ENCODE results near the gene DNAJB4. TPM values are rescaled to one million over a fixed set of nuclear protein-coding genes. Genes with fewer than 3 reads are reported as not detected.

DNAJB4 gene
- total RNA-seq, 1 donor from 2014 or later, result 29.0 TPM

DNA sequence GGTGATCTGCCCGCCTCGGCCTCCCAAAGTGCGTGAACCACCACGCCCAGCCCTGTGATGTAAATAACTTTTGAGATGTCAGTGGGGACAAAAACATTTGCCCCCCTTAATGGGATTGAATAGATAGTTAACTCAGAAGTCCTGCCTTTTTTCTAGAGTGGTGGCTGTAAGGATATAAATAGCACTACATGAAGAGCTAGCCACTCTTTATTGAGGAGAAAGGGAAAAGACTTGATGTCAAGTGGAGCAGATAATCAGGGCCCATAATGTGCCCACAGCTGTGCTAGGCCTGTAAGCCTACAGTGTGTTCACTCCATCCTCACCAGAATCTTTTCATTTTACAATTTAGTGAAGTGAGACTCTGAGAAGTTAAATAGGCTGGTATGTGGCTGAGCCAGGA is 44.7 kb downstream of the DNAJB4 start:
- Histone ChIP-seq H3K27me3 (ENCODE audit: low read depth) (peaks cover 28% of the 10 kb centered on the region), H3K4me1 (peaks cover 13% of the 10 kb centered on the region), H3K4me3 (no peak overlapping the region), H3K27ac (no peak overlapping the region), H3K9me3 (no peaks in the 10 kb centered on the region), H3K36me3 (no peaks in the 10 kb centered on the region)
- DNase-seq, result no peak
- intact Hi-C loops (cut with DNase I), result no loop called here
- ATAC-seq, result no peak
- TF ChIP-seq CTCF (IDR thresholded peaks at IDR 0.05), result no peak

DNA sequence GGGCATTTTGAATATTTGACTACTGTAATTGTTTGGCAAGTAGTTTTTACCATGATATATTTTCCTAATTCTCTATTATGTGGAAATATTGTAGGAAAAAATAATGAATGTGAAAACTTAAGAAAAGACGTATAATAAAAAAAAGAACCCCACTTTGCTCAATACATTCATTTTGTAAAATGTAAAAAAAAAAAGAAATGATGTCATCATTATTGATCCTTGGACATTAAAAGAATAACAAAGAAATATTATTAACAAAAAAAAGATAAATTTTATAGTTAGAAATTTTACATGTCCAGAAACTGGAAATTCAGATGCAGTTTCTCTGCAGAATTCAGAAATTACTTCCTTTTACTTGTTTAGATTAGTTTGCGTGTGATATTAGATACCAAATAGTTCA is 46.3 kb downstream of the DNAJB4 start:
- ATAC-seq (no peak), DNase-seq (no peak)
- intact Hi-C loops (cut with DNase I), result no loop called here

DNA sequence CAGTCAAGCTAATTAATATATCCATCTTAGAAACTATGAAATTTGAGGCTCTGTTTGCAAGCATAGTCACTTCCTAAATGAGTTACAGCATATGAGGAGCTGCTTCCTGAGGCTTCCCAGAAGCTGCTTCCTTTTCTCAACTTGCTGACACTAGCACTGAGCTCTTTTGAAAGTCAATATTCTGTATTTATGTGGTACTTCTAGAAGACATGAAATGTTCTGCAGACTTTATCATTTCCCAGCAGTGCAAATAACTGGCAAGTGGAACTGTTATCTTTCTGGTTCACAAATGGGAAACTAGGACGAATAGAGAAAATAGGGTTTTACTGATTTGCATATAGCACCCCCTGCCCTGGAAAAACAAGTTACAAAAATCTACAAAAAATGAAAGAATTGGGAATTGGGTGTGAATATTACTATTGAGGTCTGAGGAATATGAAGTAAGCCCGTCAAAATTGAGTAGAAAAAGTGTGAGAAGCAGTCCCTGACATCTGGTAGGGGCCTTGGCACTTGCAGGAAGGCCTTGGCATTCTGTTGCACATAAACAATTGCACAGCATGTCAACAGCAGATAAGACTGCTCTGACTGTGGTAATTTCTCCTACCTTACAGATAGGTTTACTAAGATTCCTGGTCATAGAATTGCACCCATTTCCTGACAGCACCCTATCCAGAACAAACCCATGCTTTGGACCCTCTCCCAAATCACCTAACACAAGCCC is 48.1 kb downstream of the DNAJB4 start:
- H3K27ac ChIP-seq, result no peak overlapping the region
- intact Hi-C loops (cut with DNase I), result no loop called here
- H3K4me1 ChIP-seq, result no peaks in the 10 kb centered on the region
- TF ChIP-seq CTCF (IDR thresholded peaks at IDR 0.05), result no peak
- H3K27me3 ChIP-seq (ENCODE audit: low read depth), result no peaks in the 10 kb centered on the region
- DNase-seq, result no peak
- no peaks in the 10 kb centered on the region for H3K36me3 ChIP-seq
- H3K9me3 ChIP-seq, result no peaks in the 10 kb centered on the region
- H3K4me3 ChIP-seq, result no peak overlapping the region
- ATAC-seq, result no peak

More for the DNA sequence above, 46.3 kb downstream of the DNAJB4 start:
- H3K27me3 ChIP-seq (ENCODE audit: low read depth), result peaks cover 15% of the 10 kb centered on the region
- TF ChIP-seq CTCF (IDR thresholded peaks at IDR 0.05), result no peak
- H3K36me3 ChIP-seq, result no peaks in the 10 kb centered on the region
- H3K4me1 ChIP-seq, result peaks cover 6% of the 10 kb centered on the region
- H3K9me3 ChIP-seq, result no peaks in the 10 kb centered on the region
- H3K27ac ChIP-seq, result no peak overlapping the region
- no peak overlapping the region for H3K4me3 ChIP-seq

DNA sequence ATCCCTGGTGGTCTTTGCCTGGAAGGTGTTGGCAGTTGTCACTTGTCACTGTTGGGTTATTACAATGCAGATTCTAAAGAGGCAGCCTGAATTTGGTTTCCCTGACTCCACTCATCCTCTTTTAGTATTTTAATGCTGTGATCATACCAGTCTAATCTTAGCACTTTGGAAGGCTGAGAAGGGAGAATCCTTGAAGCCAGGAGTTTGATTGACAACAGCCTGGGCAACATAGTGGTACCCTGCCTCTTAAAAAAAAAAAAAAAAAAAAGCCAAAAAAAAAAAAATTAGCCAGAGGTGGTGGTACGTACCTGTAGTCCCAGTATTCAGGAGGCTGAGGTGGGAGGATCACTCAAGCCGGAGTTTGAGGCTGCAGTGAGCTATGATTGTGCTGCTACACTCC is 48.8 kb downstream of the DNAJB4 start:
- Histone ChIP-seq H3K36me3 (no peaks in the 10 kb centered on the region), H3K4me1 (no peaks in the 10 kb centered on the region), H3K27me3 (ENCODE audit: low read depth) (no peaks in the 10 kb centered on the region), H3K27ac (no peak overlapping the region), H3K4me3 (no peak overlapping the region), H3K9me3 (no peaks in the 10 kb centered on the region)
- TF ChIP-seq CTCF (IDR thresholded peaks at IDR 0.05), result no peak
- intact Hi-C loops (cut with DNase I), result no loop called here
- DNase-seq (no peak), ATAC-seq (no peak)

DNA sequence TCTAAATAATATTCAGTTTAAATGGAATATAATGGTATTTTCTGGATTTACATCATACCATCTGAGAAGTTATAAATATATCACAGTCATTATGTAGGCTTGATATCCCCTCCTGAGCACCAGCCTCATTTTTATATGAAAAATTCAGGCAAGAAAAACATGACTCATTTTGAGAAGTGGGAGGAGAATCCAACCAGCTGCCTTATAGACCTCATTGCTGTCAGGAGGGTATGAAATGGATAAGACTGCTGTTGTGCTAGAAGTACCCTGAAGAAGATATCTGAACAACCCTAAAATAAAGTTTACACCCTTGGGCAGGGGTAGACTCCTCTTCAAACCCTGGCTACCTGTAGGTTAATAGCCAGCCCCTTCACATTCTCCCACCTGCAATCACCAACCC is 49.8 kb downstream of the DNAJB4 start:
- no peak overlapping the region for H3K27ac ChIP-seq
- H3K4me3 ChIP-seq, result no peak overlapping the region
- ATAC-seq (no peak), DNase-seq (no peak)
- intact Hi-C loops (cut with DNase I), result no loop called here
- H3K4me1 ChIP-seq, result no peaks in the 10 kb centered on the region
- no peak for TF ChIP-seq CTCF (IDR thresholded peaks at IDR 0.05)
- H3K36me3 ChIP-seq, result no peaks in the 10 kb centered on the region
- H3K9me3 ChIP-seq, result no peaks in the 10 kb centered on the region
- H3K27me3 ChIP-seq (ENCODE audit: low read depth), result no peaks in the 10 kb centered on the region

Data from lower lobe of right lung (tissue), 2 donors.